A673 (cell line): ENCODE data around the gene TMEM238L. TPM values are rescaled to one million over a fixed set of nuclear protein-coding genes. Genes with fewer than 3 reads are reported as not detected.

ENCODE experiments used
- BruUV-seq: library from RNA; stranded (reverse); fragments of 400-500 nt; replicated peaks from 2 replicates; lab custom pipeline; 2021; lab: Mats Ljungman, UMichigan
- CTCF ChIA-PET: fragments of 300-600 bp; sonication (Branson Sonifier 250); formaldehyde crosslinking; loops from one replicate; lab custom pipeline; 2022; ENCODE audit warnings: antibody characterized with exemption; lab: Charles Lee
- POLR2A ChIA-PET: fragments of 300-600 bp; sonication (Branson Sonifier 250); formaldehyde crosslinking; loops from one replicate; lab custom pipeline; 2022; ENCODE audit warnings: antibody characterized with exemption; ENCODE audit not compliant: low non-redundant PET; lab: Charles Lee
- DNase-seq: peaks from one replicate; pipeline ENCODE4 v3.0.0-alpha.2; 2015; ENCODE audit warnings: low spot score
- H3K27ac ChIP-seq: fragments of 200-600 bp; sonication (generic); 2 replicates; pipeline ENCODE4 v1.5.1; 2016; ENCODE audit warnings: mixed run types, low read depth, mild to moderate bottlenecking, mixed read lengths, antibody characterized with exemption, low read length; ENCODE audit not compliant: poor library complexity, severe bottlenecking
- H3K27me3 ChIP-seq: fragments of 200-600 bp; sonication (generic); replicated peaks from 2 replicates; pipeline ENCODE4 v1.6.1; 2017; ENCODE audit warnings: mixed run types, low read depth, mild to moderate bottlenecking, mixed read lengths, antibody characterized with exemption, low read length; ENCODE audit not compliant: insufficient read depth, poor library complexity
- H3K36me3 ChIP-seq: fragments of 200-600 bp; sonication (generic); 2 replicates; pipeline ENCODE4 v1.6.1; 2016; ENCODE audit warnings: mixed run types, mild to moderate bottlenecking, mixed read lengths, antibody characterized with exemption, low read length; ENCODE audit not compliant: insufficient read depth, poor library complexity, severe bottlenecking
- H3K4me1 ChIP-seq: fragments of 200-600 bp; sonication (generic); 2 replicates; pipeline ENCODE4 v1.6.1; 2017; ENCODE audit warnings: mixed run types, mild to moderate bottlenecking, mixed read lengths, antibody characterized with exemption, low read length; ENCODE audit not compliant: insufficient read depth, poor library complexity, severe bottlenecking
- H3K4me3 ChIP-seq: fragments of 200-600 bp; sonication (generic); 2 replicates; pipeline ENCODE4 v1.5.1; 2016; ENCODE audit warnings: low read depth, mixed run types, mild to moderate bottlenecking, mixed read lengths, low read length; ENCODE audit not compliant: poor library complexity, severe bottlenecking
- H3K9me3 ChIP-seq: fragments of 200-600 bp; sonication (generic); 2 replicates; pipeline ENCODE4 v1.6.1; 2016; ENCODE audit warnings: mixed run types, low read depth, mild to moderate bottlenecking, mixed read lengths, antibody characterized with exemption, low read length; ENCODE audit not compliant: poor library complexity, severe bottlenecking
- CTCF ChIP-seq: fragments of 300-800, 200-600 bp; sonication (generic); conservative IDR thresholded peaks from 2 replicates; pipeline ENCODE4 v1.5.1; 2017; ENCODE audit warnings: low read depth, mild to moderate bottlenecking, antibody characterized with exemption, low read length, moderate library complexity, mixed read lengths
- EZH2 ChIP-seq: fragments of 200-600 bp; sonication (generic); IDR thresholded peaks from 2 replicates; pipeline ENCODE4 v1.6.1; 2017; ENCODE audit warnings: borderline replicate concordance, low read depth, mild to moderate bottlenecking, mixed read lengths, antibody characterized with exemption, low read length; ENCODE audit not compliant: poor library complexity, severe bottlenecking
- intact Hi-C: fragments of 100-400 bp; cut with micrococcal nuclease; formaldehyde crosslinking; loops from one replicate; pipeline ENCODE4 v1.10.0; 2022; ENCODE audit not compliant: unreplicated experiment
- total RNA-seq: library from RNA; stranded (reverse); gene quantifications from 2 replicates; pipeline ENCODE4 v1.2.3, GENCODE V29; 2021

Gene TMEM238L
- total RNA-seq, 1 experiment from 2014 or later: not detected

DNA sequence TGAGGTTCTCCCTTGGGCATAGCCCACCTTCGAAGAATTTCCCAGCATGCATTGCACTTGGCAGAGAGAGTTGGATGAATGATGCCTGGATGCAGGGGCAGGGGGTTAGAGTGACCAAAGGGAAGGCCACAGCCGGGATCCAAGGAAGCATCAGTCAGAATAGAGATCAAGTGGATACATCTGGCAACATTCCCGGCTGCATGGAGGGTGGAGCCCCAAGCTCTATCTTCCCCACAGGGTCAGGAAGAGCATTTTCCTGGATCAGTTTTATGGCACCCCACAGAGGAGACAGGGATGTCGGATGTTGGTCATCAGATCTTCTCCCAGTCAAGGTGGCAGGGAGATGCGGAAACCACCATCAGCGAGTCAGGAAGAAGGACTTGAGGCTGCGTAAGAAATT lies 21.0 kb upstream of the TMEM238L start:
- TF ChIP-seq EZH2 (no peak), CTCF (no peak)
- intact Hi-C loops: no loop called here
- no TSS peak for BruUV-seq
- H3K27me3 ChIP-seq: peaks cover 31% of the 10 kb centered on the region
- DNase-seq: no peak
- no peaks in the 10 kb centered on the region for H3K9me3 ChIP-seq
- H3K4me1 ChIP-seq: no peaks in the 10 kb centered on the region
- ChIA-PET POLR2A (no interaction called here), CTCF (no interaction called here)
- H3K27ac ChIP-seq: no peak overlapping the region
- H3K4me3 ChIP-seq: no peak overlapping the region
- no peaks in the 10 kb centered on the region for H3K36me3 ChIP-seq

DNA sequence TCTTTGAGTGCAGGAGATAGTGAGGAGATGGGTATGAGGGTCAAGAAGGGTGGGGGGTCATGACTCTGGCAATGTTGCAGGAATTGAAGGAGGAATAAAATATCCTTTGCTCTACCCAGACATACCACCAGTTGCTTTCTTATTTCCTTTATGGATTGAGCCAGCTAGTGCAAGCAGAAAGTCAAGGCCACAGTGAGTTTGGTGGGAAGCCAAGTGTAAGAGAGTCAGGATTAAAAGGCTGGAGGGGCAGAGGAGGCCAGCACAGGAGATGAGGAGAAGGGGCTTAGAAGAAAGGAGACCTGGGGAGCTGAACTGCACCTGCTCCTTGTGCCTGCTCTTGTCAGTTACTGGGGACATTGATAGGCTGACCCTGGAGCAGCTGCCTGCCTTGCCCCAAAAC lies 17.9 kb upstream of the TMEM238L start:
- DNase-seq: no peak
- ChIA-PET POLR2A (no interaction called here), CTCF (interaction anchor here (0.6 kb wide), 1 partner anchor 488 kb away, joined by 5 read pairs; no protein-coding TSS in a partner anchor)
- H3K36me3 ChIP-seq: no peaks in the 10 kb centered on the region
- no peaks in the 10 kb centered on the region for H3K9me3 ChIP-seq
- intact Hi-C loops: no loop called here
- TF ChIP-seq CTCF: no peak
- H3K4me1 ChIP-seq: no peaks in the 10 kb centered on the region
- H3K4me3 ChIP-seq: no peak overlapping the region
- BruUV-seq: no TSS peak
- H3K27ac ChIP-seq: no peak overlapping the region
- peaks cover 24% of the 10 kb centered on the region for H3K27me3 ChIP-seq

GRCh38 chr17:10821054-10821453 lies 17.2 kb upstream of the TMEM238L start:
- Histone ChIP-seq H3K9me3 (no peaks in the 10 kb centered on the region), H3K27me3 (peaks cover 22% of the 10 kb centered on the region), H3K4me1 (no peaks in the 10 kb centered on the region), H3K4me3 (no peak overlapping the region), H3K27ac (no peak overlapping the region), H3K36me3 (no peaks in the 10 kb centered on the region)
- CTCF ChIA-PET: no interaction called here
- no TSS peak for BruUV-seq
- TF ChIP-seq CTCF (no peak), EZH2 (no peak)
- intact Hi-C loops: no loop called here
- no peak for DNase-seq
- POLR2A ChIA-PET: no interaction called here
